ENCODE data around the gene RNF2. TPM values are rescaled to one million over a fixed set of nuclear protein-coding genes. Genes with fewer than 3 reads are reported as not detected.
"Not testable (repeated sequence)": the region's sequence is repeated elsewhere in the genome, so short reads cannot be mapped to it uniquely, and the experiment has no call there.

The RNF2 gene
- total RNA-seq, 2 experiments from 2014 or later = 17.8 to 24.7 TPM

DNA sequence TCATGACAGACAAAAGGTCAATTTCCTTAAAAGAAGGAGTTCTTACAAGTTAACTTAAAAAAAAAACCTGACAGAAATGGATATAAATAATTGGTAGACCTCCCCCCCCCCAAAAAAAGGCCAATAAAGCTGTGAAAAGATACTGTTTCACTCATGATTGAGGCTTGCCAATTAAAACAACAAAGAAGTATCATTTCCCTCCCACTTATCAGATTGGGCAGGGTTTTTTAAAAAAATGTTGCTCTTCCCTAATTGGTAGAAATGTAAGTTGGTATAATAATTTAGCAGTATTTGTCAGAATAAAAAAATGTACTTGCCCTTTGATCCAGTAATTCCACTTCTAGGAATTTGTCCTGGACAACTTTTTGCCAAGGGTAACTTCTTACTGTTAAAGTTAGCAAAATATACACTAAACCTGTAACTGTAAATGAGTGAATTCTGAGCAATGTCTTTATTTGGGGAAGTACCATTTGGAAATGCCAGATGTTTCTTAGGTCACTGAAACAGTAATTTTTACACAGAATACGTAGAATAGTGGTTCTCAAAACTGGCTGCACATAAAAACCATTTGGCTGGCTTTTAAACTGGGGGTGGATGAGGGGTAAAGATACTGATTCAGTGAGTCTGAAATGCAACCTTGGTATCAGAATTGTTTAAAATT is 17.5 kb downstream of the RNF2 start:
- DNase-seq (ENCODE audit: low spot score) = no peak
- ChIA-PET CTCF (ENCODE audit: unreplicated experiment) (interaction anchor here (0.6 kb wide), 1 partner anchor 259 kb away, joined by 7 read pairs; no protein-coding TSS in a partner anchor), POLR2A (interaction anchor here (0.6 to 1.7 kb wide), 3 partner anchors 8 to 18 kb away, joined by 3 to 5 read pairs (median 3); partner anchors contain the start of gene RNF2)
- Histone ChIP-seq H3K27ac (ENCODE audit: low read depth, low read length, poor library complexity, severe bottlenecking) (no peak overlapping the region), H3K4me2 (ENCODE audit: low read length) (no peak overlapping the region), H3K4me3 (ENCODE audit: low read depth, low read length, poor library complexity, severe bottlenecking) (no peak overlapping the region), H3K36me3 (ENCODE audit: insufficient read depth, low read length) (peaks cover 2% of the 10 kb centered on the region; the same call in 1 of the 2 replicates), H3K79me2 (ENCODE audit: insufficient read depth, low read depth, low read length) (peaks cover 59% of the 10 kb centered on the region; the same call in 1 of the 2 replicates), H3K9me3 (ENCODE audit: low read length) (0 out of 2 replicates have a peak, but pooled peaks cover 14% of the 10 kb centered on the region), H3K4me1 (ENCODE audit: insufficient read depth, low read length, poor library complexity, severe bottlenecking) (peaks cover 5% of the 10 kb centered on the region), H2AFZ (ENCODE audit: low read length) (no peak overlapping the region), H4K20me1 (ENCODE audit: insufficient read depth, low read length) (peaks cover 5% of the 10 kb centered on the region; the same call in 1 of the 2 replicates), H3K9me2 (ENCODE audit: insufficient read depth, low read length) (no peaks in the 10 kb centered on the region)
- BruUV-seq (replicated peaks) = no TSS peak
- intact Hi-C loops (cut with micrococcal nuclease; ENCODE audit: unreplicated experiment) = no loop called here
- no peak for TF ChIP-seq EZH2phosphoT487 (IDR thresholded peaks at IDR 0.05; ENCODE audit: borderline replicate concordance, low read depth, low read length)
- TF ChIP-seq, protein P1, sequence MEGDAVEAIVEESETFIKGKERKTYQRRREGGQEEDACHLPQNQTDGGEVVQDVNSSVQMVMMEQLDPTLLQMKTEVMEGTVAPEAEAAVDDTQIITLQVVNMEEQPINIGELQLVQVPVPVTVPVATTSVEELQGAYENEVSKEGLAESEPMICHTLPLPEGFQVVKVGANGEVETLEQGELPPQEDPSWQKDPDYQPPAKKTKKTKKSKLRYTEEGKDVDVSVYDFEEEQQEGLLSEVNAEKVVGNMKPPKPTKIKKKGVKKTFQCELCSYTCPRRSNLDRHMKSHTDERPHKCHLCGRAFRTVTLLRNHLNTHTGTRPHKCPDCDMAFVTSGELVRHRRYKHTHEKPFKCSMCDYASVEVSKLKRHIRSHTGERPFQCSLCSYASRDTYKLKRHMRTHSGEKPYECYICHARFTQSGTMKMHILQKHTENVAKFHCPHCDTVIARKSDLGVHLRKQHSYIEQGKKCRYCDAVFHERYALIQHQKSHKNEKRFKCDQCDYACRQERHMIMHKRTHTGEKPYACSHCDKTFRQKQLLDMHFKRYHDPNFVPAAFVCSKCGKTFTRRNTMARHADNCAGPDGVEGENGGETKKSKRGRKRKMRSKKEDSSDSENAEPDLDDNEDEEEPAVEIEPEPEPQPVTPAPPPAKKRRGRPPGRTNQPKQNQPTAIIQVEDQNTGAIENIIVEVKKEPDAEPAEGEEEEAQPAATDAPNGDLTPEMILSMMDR (conservative IDR thresholded peaks at IDR 0.05; ENCODE audit: low read length) = no peak

GRCh38 chr1:185063719-185064118 is 18.4 kb downstream of the RNF2 start:
- CTCF ChIA-PET (ENCODE audit: unreplicated experiment) = no interaction called here
- Histone ChIP-seq H3K4me1 (ENCODE audit: insufficient read depth, low read length, poor library complexity, severe bottlenecking) (no peaks in the 10 kb centered on the region), H3K4me2 (ENCODE audit: low read length) (no peak overlapping the region), H3K9me3 (ENCODE audit: low read length) (0 out of 2 replicates have a peak, but pooled peaks cover 14% of the 10 kb centered on the region), H3K79me2 (ENCODE audit: insufficient read depth, low read depth, low read length) (peaks cover 51% of the 10 kb centered on the region; the same call in 1 of the 2 replicates), H3K27ac (ENCODE audit: low read depth, low read length, poor library complexity, severe bottlenecking) (no peak overlapping the region), H3K36me3 (ENCODE audit: insufficient read depth, low read length) (peaks cover 2% of the 10 kb centered on the region; the same call in 1 of the 2 replicates), H3K4me3 (ENCODE audit: low read depth, low read length, poor library complexity, severe bottlenecking) (no peak overlapping the region), H3K9me2 (ENCODE audit: insufficient read depth, low read length) (no peaks in the 10 kb centered on the region), H2AFZ (ENCODE audit: low read length) (no peak overlapping the region), H4K20me1 (ENCODE audit: insufficient read depth, low read length) (peaks cover 5% of the 10 kb centered on the region; the same call in 1 of the 2 replicates)
- intact Hi-C loops (cut with micrococcal nuclease; ENCODE audit: unreplicated experiment) = no loop called here
- no peak for DNase-seq (ENCODE audit: low spot score)
- POLR2A ChIA-PET = interaction anchor here (0.6 to 1.2 kb wide), 4 partner anchors 15 to 986 kb away, joined by 3 to 6 read pairs (median 4); no protein-coding TSS in a partner anchor
- TF ChIP-seq, protein P1 (conservative IDR thresholded peaks at IDR 0.05; ENCODE audit: low read length) = no peak
- TF ChIP-seq EZH2phosphoT487 (IDR thresholded peaks at IDR 0.05; ENCODE audit: borderline replicate concordance, low read depth, low read length) = no peak
- no TSS peak for BruUV-seq (replicated peaks)

DNA sequence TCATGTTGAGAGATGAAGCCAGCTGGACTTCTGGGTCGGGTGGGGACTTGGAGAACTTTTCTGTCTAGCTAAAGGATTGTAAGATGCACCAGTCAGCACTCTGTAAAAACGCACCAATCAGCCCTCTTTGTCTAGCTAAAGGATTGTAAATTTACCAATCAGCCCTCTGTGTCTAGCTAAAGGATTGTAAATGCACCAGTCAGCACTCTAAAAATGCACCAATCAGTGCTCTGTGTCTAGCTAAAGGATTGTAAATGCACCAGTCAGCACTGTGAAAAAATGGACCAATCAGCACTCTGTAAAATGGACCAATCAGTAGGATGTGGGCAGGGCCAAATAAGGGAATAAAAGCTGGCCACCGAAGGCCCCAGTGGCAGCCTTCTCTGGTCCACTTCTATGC is 19.6 kb downstream of the RNF2 start:
- POLR2A ChIA-PET = interaction anchor here (0.5 to 2.2 kb wide), 6 partner anchors 9 to 1033 kb away, joined by 3 to 12 read pairs (median 3); no protein-coding TSS in a partner anchor
- H3K4me3 ChIP-seq (ENCODE audit: low read depth, low read length, poor library complexity, severe bottlenecking); H3K4me2 ChIP-seq (ENCODE audit: low read length); H3K9me2 ChIP-seq (ENCODE audit: insufficient read depth, low read length); H3K4me1 ChIP-seq (ENCODE audit: insufficient read depth, low read length, poor library complexity, severe bottlenecking); H4K20me1 ChIP-seq (ENCODE audit: insufficient read depth, low read length); H2AFZ ChIP-seq (ENCODE audit: low read length); CTCF ChIA-PET (ENCODE audit: unreplicated experiment); intact Hi-C loops (cut with micrococcal nuclease; ENCODE audit: unreplicated experiment); H3K36me3 ChIP-seq (ENCODE audit: insufficient read depth, low read length); H3K27ac ChIP-seq (ENCODE audit: low read depth, low read length, poor library complexity, severe bottlenecking); BruUV-seq (replicated peaks); DNase-seq (ENCODE audit: low spot score): not testable (repeated sequence)
- H3K79me2 ChIP-seq (ENCODE audit: insufficient read depth, low read depth, low read length) = peaks cover 43% of the 10 kb centered on the region; the same call in 1 of the 2 replicates
- 0 out of 2 replicates have a peak, but pooled peaks cover 14% of the 10 kb centered on the region for H3K9me3 ChIP-seq (ENCODE audit: low read length)

Measured in OCI-LY7 (cell line).